WERI-Rb-1 (cell line): ENCODE results near the gene BICDL1.

ENCODE experiments used
- DNase-seq: peaks from one replicate; pipeline ENCODE4 v3.0.0-alpha.2; 2020
- H3K27ac ChIP-seq: fragments of 250-450 bp; sonication (Bioruptor Pico); 2 replicates; pipeline ENCODE4 v1.5.1; 2020; ENCODE audit warnings: mild to moderate bottlenecking, moderate library complexity
- H3K27me3 ChIP-seq: fragments of 250-450 bp; sonication (Bioruptor Pico); 2 replicates; pipeline ENCODE4 v1.5.1; 2021; ENCODE audit warnings: mild to moderate bottlenecking, low read depth, moderate library complexity; ENCODE audit not compliant: insufficient read depth, severe bottlenecking
- H3K36me3 ChIP-seq: fragments of 250-450 bp; sonication (Bioruptor Pico); 2 replicates; pipeline ENCODE4 v1.5.1; 2020; ENCODE audit warnings: mild to moderate bottlenecking, moderate library complexity
- H3K4me3 ChIP-seq: 2 replicates; pipeline ENCODE4 v1.5.1; 2011; ENCODE audit warnings: low read depth, mild to moderate bottlenecking, control low read depth, low read length
- H3K9me3 ChIP-seq: fragments of 250-450 bp; sonication (Bioruptor Pico); 2 replicates; pipeline ENCODE4 v1.5.1; 2021; ENCODE audit warnings: mild to moderate bottlenecking, moderate library complexity; ENCODE audit not compliant: severe bottlenecking
- CTCF ChIP-seq: IDR thresholded peaks from 2 replicates; pipeline ENCODE4 v1.5.1; 2011; ENCODE audit warnings: low read depth, mild to moderate bottlenecking, control low read depth, inconsistent platforms, low read length

Gene BICDL1

DNA sequence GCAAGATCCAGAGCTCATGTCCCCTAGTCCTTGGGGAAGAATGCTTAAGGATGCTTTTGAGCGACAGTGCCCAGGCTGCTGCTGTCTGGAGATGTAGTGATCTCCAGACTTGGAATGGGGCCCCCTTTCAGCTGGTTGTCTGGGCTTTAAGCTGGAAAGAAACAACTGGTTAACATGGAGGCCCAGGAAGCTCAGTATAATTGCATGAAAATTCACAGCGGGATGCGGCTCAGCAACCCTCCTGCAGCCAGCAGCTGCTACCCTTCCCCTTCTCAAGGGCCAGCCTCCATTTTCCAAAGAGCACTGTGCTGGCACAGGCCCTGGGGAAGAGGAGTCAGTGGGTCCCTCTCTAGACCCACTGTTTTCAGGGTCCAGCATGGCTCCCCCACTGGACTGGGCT, 101.2 kb downstream of the BICDL1 start:
- Histone ChIP-seq H3K4me3 (no peak overlapping the region), H3K36me3 (peaks cover 23% of the 10 kb centered on the region), H3K9me3 (no peaks in the 10 kb centered on the region), H3K27ac (no peak overlapping the region), H3K27me3 (no peaks in the 10 kb centered on the region)
- TF ChIP-seq CTCF, result no peak
- no peak for DNase-seq

DNA sequence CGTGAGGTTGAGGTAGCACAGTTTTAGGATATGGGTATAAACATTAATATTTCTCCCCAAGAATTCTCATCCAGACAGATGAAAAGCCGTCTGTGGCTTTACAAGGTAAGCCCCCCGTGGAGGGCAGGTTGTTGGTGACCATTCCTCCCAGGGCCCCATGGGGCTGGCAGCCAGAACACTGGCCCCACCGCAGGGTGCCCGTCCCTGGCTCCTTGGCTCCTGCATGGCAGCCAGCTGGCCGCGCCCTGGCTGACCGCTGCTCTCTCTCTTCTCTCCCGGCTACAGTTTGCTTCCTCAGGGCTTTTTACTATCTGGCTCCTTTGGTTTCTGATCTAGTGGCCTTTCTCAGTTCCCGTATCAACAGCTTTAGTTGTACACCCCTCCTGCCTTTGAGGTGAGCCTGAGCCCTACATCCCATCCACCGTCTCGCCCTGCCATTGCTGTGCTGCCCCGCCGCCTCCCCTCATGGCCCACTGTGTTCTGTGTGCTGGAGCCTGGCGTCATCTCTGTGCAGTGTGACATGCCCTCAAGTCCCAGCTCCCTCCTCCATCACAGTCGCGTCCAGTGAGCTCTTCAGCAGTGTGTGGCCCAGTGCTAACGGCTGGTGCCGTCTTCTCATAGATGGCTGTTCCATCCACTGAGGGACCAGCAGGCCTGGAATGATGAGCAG, 101.7 kb downstream of the BICDL1 start:
- Histone ChIP-seq H3K27ac (no peak overlapping the region), H3K27me3 (no peaks in the 10 kb centered on the region), H3K9me3 (no peaks in the 10 kb centered on the region), H3K4me3 (no peak overlapping the region), H3K36me3 (peaks cover 20% of the 10 kb centered on the region)
- DNase-seq, result no peak
- TF ChIP-seq CTCF, result no peak

DNA sequence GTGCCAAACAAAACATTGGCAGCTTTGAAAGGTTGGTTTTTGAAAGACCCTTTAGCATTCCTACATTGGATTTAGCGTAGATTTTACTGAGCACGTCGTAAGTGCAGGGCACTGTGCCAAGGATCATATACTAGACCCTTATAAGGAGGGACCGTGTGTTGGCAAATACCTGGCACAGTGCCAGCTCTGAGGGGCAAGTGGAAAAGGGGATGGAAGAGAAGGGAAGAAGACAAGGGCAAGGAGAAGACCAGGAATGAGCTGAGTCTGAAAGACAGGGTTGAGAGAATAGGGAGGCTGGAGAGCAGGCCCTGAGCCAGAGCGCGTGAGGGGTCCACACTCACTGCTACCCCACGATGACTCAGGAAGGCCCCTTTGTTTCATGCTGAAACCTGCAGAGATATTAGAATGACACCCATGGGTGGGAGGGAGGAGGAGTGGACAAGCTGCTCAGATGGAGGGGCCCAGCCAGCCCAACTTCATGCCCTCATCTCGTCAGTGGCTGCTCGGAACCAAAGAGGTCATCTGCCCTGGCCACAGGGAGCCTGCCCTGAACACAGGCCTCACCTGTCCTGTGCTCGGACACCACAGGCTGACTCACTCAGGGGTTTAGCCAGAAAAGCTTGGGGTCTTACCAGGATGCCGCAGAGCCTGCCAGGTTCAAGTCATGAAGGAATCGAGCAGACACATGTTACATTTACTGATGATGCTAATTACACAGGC, 102.5 kb downstream of the BICDL1 start:
- no peak for DNase-seq

GRCh38 chr12:120092551-120093335, 103.7 kb downstream of the BICDL1 start:
- H3K36me3 ChIP-seq, result peaks cover 38% of the 10 kb centered on the region
- no peaks in the 10 kb centered on the region for H3K9me3 ChIP-seq
- TF ChIP-seq CTCF, result no peak
- no peak overlapping the region for H3K27ac ChIP-seq
- H3K4me3 ChIP-seq, result no peak overlapping the region
- no peaks in the 10 kb centered on the region for H3K27me3 ChIP-seq
- no peak for DNase-seq

More for the DNA sequence above, 102.5 kb downstream of the BICDL1 start:
- Histone ChIP-seq H3K36me3 (peaks cover 27% of the 10 kb centered on the region), H3K27ac (no peak overlapping the region), H3K9me3 (no peaks in the 10 kb centered on the region), H3K27me3 (no peaks in the 10 kb centered on the region), H3K4me3 (no peak overlapping the region)
- no peak for TF ChIP-seq CTCF

DNA sequence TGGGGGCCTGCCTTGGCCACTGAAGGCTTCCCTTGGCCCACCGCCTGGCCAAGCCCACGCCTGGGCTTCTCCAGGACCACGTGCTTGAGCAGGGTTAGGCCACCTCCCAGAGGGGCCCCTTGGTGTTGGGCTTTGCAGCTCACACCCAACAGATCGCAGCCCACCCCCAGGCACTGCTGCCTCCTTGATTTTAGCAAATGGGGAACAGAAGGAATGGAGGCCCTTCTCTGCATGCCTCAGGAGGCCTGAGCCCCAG, 104.2 kb downstream of the BICDL1 start:
- no peak for TF ChIP-seq CTCF
- peak overlapping the region; percentile 15; the same call in 1 of the 2 replicates for H3K27ac ChIP-seq
- no peak for DNase-seq
- H3K4me3 ChIP-seq, result no peak overlapping the region
- peaks cover 42% of the 10 kb centered on the region for H3K36me3 ChIP-seq
- no peaks in the 10 kb centered on the region for H3K27me3 ChIP-seq
- H3K9me3 ChIP-seq, result no peaks in the 10 kb centered on the region
